Stimulated activated CD4-positive, alpha-beta T cell treated with anti-CD3 and anti-CD28 coated beads, Interleukin-15, amount 100 ng/mL, for 48 hours (primary cell): Measurements from ENCODE around the gene FOCAD.

Experiments used
- DNase-seq, 2 donors: peaks; one replicate each; pipeline ENCODE4 v3.0.0-alpha.2; 2020; ENCODE audit warnings: low read depth in 2 of 2

The FOCAD gene

GRCh38 chr9:20683351-20684034 lies 566 bp upstream of the FOCAD start:
- DNase-seq = peak; percentile 35 to 40

GRCh38 chr9:20684875-20685696 lies 1.0 kb downstream of the FOCAD start:
- no peak for DNase-seq

- no peak for DNase-seq
Observed at GRCh38 chr9:20685769-20686168, 1.7 kb downstream of the FOCAD start.

DNA sequence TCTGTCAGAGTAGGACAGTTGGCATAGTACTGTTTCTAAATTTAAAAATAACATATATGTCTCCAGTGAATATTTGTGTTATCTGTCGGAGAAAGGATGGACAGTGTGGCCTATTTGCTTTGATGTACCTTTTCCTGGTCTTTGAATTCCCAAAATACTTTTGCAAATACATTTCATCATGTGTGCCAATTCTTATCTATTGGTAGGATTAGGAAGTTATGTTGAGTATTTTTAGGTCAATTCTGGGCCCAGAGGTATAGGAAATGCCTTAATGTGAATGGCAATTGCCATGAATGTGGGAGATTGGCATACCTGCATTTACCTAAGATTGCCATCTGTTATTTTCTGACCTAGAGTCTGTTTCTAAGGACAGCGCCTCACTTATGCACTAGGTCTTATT lies 5.8 kb downstream of the FOCAD start:
- no peak for DNase-seq

- DNase-seq = no peak
Observed at GRCh38 chr9:20692554-20692953, 8.5 kb downstream of the FOCAD start.

GRCh38 chr9:20693068-20693467 lies 9.0 kb downstream of the FOCAD start:
- DNase-seq = no peak

DNA sequence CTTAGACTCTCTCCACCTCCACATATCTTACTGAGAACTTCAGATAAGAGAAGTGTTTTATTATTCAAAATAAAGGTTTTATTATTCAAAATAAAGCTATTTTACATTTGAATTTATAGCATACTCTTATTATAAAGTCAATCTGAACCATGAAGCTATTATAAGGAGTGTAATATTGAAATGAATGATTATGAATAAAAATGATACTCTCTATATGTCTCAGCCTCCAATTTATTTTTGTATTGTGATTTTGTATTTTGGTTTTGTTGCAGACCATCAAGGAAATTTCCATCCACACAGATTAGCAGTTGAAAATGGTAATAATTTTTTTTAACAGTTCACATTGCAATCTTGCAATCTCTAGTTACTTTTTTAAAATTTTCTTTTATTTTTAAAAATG lies 10.2 kb downstream of the FOCAD start:
- DNase-seq = no peak

- DNase-seq = no peak
Observed at GRCh38 chr9:20697021-20697719, 13.1 kb downstream of the FOCAD start.

DNA sequence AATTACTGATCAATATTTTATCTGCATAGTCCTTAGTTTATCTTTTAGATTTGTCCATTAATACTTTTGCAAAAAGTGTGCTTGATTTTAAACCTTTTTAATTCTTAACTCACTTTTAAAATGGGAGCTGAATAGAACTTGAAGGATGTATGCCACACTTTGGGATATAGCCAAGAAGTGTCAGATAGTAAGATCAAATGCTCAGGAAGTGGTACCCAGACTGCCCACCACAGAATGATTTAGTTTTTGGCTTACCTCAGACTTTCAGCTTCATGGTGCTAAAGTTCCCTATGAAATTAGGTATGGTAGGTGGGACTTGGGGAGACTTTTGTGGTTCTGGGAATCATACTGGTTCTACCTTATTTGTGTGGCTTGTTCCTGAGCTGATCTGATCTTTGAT lies 14.7 kb downstream of the FOCAD start:
- DNase-seq = no peak

GRCh38 chr9:20701060-20701459 lies 17.0 kb downstream of the FOCAD start:
- no peak for DNase-seq

DNA sequence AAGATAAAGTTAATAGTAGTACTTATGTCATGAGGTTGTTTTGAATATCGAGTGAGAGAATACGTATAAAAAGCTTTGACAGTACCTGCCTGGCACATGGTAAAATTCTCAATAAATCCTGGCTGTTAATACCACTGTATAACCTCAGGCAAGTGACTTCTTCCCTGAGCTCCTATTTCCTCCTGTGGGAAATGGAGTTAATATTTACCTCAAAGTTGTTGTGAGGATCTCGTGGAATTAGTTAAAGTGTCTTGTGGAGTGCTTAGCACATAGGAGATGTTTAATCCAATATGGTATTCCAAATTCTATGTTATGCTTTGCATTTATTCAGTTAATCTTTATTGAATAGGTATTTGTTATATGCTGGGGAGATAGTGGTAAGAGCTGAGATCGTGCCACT lies 18.5 kb downstream of the FOCAD start:
- no peak for DNase-seq

DNA sequence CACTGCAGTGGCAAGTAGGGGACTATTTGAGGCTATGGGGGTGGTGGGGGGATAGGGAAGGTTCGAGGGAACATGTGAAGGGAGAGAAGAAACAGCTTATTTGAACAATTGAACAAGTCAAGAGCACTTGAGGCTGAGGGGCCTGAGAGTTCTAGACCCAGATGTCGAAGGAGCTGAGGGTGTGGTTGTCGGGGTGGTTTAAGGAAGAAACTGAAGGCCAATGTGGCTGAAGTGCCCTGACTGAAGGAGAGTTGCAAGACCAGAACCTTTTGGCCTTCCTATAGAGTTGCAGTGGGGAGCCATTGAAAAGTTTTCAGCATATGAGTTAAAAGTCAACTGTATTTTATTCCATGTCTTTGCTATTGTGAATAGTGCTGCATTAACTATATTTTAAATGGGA lies 19.1 kb downstream of the FOCAD start:
- DNase-seq = no peak

DNA sequence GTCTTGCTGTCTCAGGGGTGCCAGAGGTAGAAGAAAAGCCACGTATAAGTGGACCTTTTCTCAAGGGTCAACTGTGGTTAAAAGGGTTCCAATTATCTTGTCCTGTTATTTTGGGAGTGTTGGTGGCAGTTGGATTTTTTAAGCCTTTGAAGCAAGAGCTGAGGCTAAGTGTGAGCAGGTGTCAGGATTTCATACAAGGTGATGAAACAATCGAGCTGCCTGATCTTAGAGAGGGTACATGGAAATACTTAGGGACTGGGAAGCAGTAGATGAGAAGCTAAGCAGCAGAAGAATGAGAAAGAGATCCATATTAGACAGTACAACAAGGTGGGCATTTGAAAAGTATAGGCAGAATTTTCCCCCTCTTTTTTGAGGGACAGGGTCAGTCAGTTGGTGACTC lies 23.6 kb downstream of the FOCAD start:
- DNase-seq = no peak

DNA sequence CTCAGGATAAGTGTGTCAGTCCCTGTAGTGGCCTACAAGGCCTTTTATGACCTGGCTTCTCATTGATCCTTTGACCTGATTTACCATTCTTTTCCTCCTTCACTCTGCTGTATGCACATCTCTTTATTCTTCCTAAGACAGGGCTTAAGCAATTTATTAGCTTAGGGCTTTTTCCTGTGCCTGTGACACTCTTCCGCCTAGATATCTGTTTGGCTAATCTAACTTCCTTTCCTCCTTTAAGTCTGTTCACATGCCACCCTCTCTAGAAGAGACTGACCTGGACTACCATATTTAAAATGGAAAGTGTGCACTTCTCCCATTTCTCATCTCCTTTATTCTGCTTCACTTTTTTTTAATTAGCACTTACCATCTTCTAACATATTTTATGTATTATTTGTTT lies 29.1 kb downstream of the FOCAD start:
- DNase-seq = no peak

GRCh38 chr9:20714442-20715415 lies 30.7 kb downstream of the FOCAD start:
- no peak for DNase-seq

DNA sequence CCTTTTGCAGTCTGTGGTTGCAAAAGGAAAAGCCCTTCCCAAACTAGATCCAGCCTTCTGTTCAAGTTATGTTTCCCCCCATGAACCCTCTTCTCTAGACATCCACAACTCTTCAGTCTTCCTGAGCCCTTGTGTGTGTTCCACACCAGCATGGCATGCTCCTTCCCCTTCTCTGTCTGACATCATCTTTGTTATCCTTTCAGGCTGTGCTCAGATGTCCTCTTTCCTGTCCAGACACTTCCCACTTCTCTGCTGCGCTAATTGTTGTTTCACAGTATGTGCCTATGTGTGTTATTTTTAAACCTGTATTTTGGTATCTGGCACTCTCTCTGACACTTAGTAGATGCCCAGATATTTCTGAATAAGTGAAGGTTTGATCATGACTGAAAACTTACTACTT lies 38.2 kb downstream of the FOCAD start:
- no peak for DNase-seq

DNA sequence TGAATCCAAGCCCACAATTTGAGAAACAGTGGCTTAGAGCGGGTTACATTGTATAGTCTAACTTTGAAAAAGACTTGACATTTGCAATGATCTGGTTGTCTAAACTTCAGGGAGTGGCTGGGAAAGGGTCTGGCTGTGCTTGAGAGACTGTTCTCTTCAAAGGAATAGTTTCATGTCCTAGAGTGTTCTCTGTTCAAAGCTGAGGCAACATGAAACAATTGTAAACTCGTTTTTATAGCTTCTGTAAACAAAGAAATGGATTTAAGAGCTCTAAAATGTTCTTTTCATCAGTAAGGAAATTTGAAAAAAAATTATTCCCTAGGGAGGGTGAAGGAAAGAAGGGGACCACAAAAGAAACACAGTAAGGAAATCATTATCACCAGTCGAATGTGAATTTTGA lies 41.6 kb downstream of the FOCAD start:
- no peak for DNase-seq

- DNase-seq = no peak
Observed at GRCh38 chr9:20726144-20726543, 42.1 kb downstream of the FOCAD start.

- DNase-seq = no peak
Observed at GRCh38 chr9:20728493-20729220, 44.6 kb downstream of the FOCAD start.

GRCh38 chr9:20729523-20729922 lies 45.5 kb downstream of the FOCAD start:
- no peak for DNase-seq

- DNase-seq = no peak
Observed at GRCh38 chr9:20732118-20732517, 48.1 kb downstream of the FOCAD start.
